ENCODE measurements around the gene ACVR1B. TPM values are rescaled to one million over a fixed set of nuclear protein-coding genes. Genes with fewer than 3 reads are reported as not detected.

ACVR1B gene
- total RNA-seq, 1 experiment from 2014 or later = 112 TPM

GRCh38 chr12:51910691-51911090, 40.8 kb upstream of the ACVR1B start:
- no peaks in the 10 kb centered on the region for H3K27me3 ChIP-seq (replicated peaks; ENCODE audit: control insufficient read depth, insufficient read depth, low read length)
- intact Hi-C loops (cut with micrococcal nuclease; ENCODE audit: unreplicated experiment) = no loop called here

GRCh38 chr12:51911307-51911706, 40.2 kb upstream of the ACVR1B start:
- Histone ChIP-seq H3K4me3 (ENCODE audit: low read depth, low read length) (no peak overlapping the region), H3K36me3 (ENCODE audit: control insufficient read depth, insufficient read depth, low read length) (no peaks in the 10 kb centered on the region), H3K4me1 (no peaks in the 10 kb centered on the region), H3K9me3 (no peaks in the 10 kb centered on the region), H3K27me3 (replicated peaks; ENCODE audit: control insufficient read depth, insufficient read depth, low read length) (no peaks in the 10 kb centered on the region)
- H3K27me3 Mint-ChIP-seq (ENCODE audit: insufficient read depth, unreplicated experiment) = no peaks in the 10 kb centered on the region
- H3K9me3 Mint-ChIP-seq (ENCODE audit: unreplicated experiment) = no peaks in the 10 kb centered on the region
- H3K4me1 Mint-ChIP-seq (ENCODE audit: low read depth, unreplicated experiment) = peaks cover 9% of the 10 kb centered on the region
- TF ChIP-seq CTCF (IDR thresholded peaks at IDR 0.05; ENCODE audit: insufficient read depth in 1 of 2, low read depth in 1 of 2, low read length in 1 of 2, severe bottlenecking in 1 of 2, unreplicated experiment in 1 of 2) = no peak
- H3K27ac Mint-ChIP-seq (ENCODE audit: unreplicated experiment) = no peak overlapping the region
- POLR2A ChIA-PET = no interaction called here
- no TSS peak for BruUV-seq (replicated peaks)
- H3K4me3 Mint-ChIP-seq (ENCODE audit: unreplicated experiment) = no peak overlapping the region
- H3K36me3 Mint-ChIP-seq (ENCODE audit: insufficient read depth, unreplicated experiment) = no peaks in the 10 kb centered on the region
- CTCF ChIA-PET = interaction anchor here (1.0 kb wide), 1 partner anchor 11 kb away, joined by 4 read pairs; no protein-coding TSS in a partner anchor
- DNase-seq = no peak
- intact Hi-C loops (cut with micrococcal nuclease; ENCODE audit: unreplicated experiment) = no loop called here

More at GRCh38 chr12:51910691-51911090, 40.8 kb upstream of the ACVR1B start:
- Mint-ChIP-seq H3K36me3 (ENCODE audit: insufficient read depth, unreplicated experiment) (no peaks in the 10 kb centered on the region), H3K4me1 (ENCODE audit: low read depth, unreplicated experiment) (peaks cover 15% of the 10 kb centered on the region), H3K27me3 (ENCODE audit: insufficient read depth, unreplicated experiment) (no peaks in the 10 kb centered on the region), H3K27ac (ENCODE audit: unreplicated experiment) (no peak overlapping the region), H3K4me3 (ENCODE audit: unreplicated experiment) (no peak overlapping the region), H3K9me3 (ENCODE audit: unreplicated experiment) (no peaks in the 10 kb centered on the region)
- Histone ChIP-seq H3K4me3 (ENCODE audit: low read depth, low read length) (no peak overlapping the region), H3K4me1 (no peaks in the 10 kb centered on the region; the same call in 1 of the 2 replicates), H3K36me3 (ENCODE audit: control insufficient read depth, insufficient read depth, low read length) (no peaks in the 10 kb centered on the region), H3K9me3 (no peaks in the 10 kb centered on the region)
- no TSS peak for BruUV-seq (replicated peaks)
- POLR2A ChIA-PET = no interaction called here
- DNase-seq = no peak
- CTCF ChIA-PET = no interaction called here
- no peak for TF ChIP-seq CTCF (IDR thresholded peaks at IDR 0.05; ENCODE audit: insufficient read depth in 1 of 2, low read depth in 1 of 2, low read length in 1 of 2, severe bottlenecking in 1 of 2, unreplicated experiment in 1 of 2)

GRCh38 chr12:51911788-51912711, 39.4 kb upstream of the ACVR1B start:
- CTCF ChIA-PET = interaction anchor here (0.5 to 1.0 kb wide), 3 partner anchors 10 to 66 kb away, joined by 3 to 4 read pairs (median 4); no protein-coding TSS in a partner anchor
- Histone ChIP-seq H3K4me1 (no peaks in the 10 kb centered on the region), H3K27me3 (replicated peaks; ENCODE audit: control insufficient read depth, insufficient read depth, low read length) (no peaks in the 10 kb centered on the region), H3K4me3 (ENCODE audit: low read depth, low read length) (no peak overlapping the region), H3K36me3 (ENCODE audit: control insufficient read depth, insufficient read depth, low read length) (no peaks in the 10 kb centered on the region), H3K9me3 (no peaks in the 10 kb centered on the region)
- peaks cover 9% of the 10 kb centered on the region for H3K4me1 Mint-ChIP-seq (ENCODE audit: low read depth, unreplicated experiment)
- no peaks in the 10 kb centered on the region for H3K36me3 Mint-ChIP-seq (ENCODE audit: insufficient read depth, unreplicated experiment)
- POLR2A ChIA-PET = no interaction called here
- intact Hi-C loops (cut with micrococcal nuclease; ENCODE audit: unreplicated experiment) = no loop called here
- DNase-seq = peak in 1 of 2 experiments; percentile 28
- TF ChIP-seq CTCF (IDR thresholded peaks at IDR 0.05; ENCODE audit: insufficient read depth in 1 of 2, low read depth in 1 of 2, low read length in 1 of 2, severe bottlenecking in 1 of 2, unreplicated experiment in 1 of 2) = no peak
- H3K4me3 Mint-ChIP-seq (ENCODE audit: unreplicated experiment) = no peak overlapping the region
- BruUV-seq (replicated peaks) = no TSS peak
- no peak overlapping the region for H3K27ac Mint-ChIP-seq (ENCODE audit: unreplicated experiment)
- H3K9me3 Mint-ChIP-seq (ENCODE audit: unreplicated experiment) = no peaks in the 10 kb centered on the region
- H3K27me3 Mint-ChIP-seq (ENCODE audit: insufficient read depth, unreplicated experiment) = no peaks in the 10 kb centered on the region

Data from Caco-2 (cell line).